HG02571 (cell line): Measurements from ENCODE around the gene OR2A1.
"Not testable (repeated sequence)": the region's sequence is repeated elsewhere in the genome, so short reads cannot be mapped to it uniquely, and the experiment has no call there.

Experiments
- ATAC-seq: cut with Tn5 transposase; IDR thresholded peaks from one replicate; pipeline ENCODE4 v1.9.1; 2021; ENCODE audit warnings: mild to moderate bottlenecking, moderate library complexity; ENCODE audit not compliant: unreplicated experiment

The OR2A1 gene, protein sequence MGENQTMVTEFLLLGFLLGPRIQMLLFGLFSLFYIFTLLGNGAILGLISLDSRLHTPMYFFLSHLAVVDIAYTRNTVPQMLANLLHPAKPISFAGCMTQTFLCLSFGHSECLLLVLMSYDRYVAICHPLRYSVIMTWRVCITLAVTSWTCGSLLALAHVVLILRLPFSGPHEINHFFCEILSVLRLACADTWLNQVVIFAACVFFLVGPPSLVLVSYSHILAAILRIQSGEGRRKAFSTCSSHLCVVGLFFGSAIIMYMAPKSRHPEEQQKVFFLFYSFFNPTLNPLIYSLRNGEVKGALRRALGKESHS

DNA sequence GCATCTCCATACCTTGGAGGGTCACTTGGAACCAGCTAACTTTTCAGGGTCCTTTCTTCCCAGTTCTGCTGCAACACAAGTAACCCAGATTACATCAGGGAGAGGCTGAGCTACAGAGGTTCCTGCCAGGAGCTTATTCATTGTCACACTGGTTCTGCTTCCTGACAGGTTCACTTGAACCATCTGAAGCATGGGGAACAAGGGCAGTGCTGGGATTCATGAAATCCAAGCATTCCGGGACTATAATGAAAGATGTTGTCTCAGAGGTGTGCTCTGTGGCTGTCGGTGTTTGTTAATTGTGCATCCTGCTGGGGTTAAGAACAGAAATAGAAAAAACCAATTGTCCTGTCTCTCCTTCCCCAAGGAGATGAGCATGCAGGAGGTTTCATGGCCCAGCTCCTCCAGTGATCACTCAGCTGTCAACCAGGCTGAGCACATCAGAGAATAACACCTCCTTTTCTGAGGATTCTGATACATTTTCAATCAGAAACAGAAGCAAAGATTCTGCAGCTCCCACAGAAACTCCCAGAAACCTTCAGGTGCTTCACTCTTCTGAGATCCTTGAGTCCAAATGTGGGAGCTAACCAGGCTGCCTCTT lies at the start of gene OR2A1:
OR2A1 (plus strand) TSS at position 548 of the 598 bp plus-strand sequence. CDS start 5,706 bp downstream, outside the sequence.
- not testable (repeated sequence) for ATAC-seq

DNA sequence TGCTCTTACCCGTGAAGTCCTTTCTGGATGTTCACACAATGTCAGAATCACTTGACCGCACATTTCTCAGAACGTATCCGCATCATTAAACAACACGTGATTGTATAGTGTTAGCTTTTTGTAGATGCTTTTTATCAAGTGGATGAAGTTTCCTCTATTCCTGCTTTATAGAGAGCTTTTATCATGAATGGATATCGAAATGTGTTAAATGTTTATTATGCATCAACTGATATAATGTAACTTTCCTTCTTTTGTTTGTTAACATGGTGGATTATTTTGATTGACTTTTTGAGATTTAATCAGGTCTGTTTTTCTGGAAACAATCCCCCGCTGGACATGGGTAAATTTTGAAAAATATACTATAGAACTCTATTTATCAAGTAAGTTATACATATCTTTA lies 47.5 kb upstream of the OR2A1 start, which contains the start of gene OR2A7:
OR2A7 (minus strand) TSS at position 101 of the 400 bp plus-strand sequence. CDS start 5,164 bp downstream, outside the sequence.
- ATAC-seq = not testable (repeated sequence)

DNA sequence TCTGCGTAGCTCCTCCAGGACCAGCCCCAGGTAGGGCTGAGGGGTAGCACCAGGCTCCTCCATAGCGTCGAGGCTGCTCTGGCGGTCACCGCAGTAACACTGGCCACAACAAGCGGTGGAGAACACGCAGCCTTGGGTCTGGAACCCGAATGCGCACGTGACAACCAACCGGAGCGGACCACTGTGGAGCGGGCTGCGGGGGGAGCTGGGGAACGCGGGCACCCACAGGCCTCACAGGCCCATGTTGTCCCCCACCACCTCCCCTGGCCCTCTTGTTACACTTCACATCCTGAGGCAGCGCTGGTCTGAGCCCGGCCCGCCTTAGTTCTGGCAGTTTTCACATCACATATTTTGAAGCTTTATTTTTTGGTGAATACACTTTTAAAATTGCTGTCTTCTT lies 43.0 kb upstream of the OR2A1 start, which contains the start of gene CTAGE8:
CTAGE8 (minus strand) TSS at position 101 of the 400 bp plus-strand sequence; CDS start at position 63, 38 bp downstream.
- not testable (repeated sequence) for ATAC-seq

DNA sequence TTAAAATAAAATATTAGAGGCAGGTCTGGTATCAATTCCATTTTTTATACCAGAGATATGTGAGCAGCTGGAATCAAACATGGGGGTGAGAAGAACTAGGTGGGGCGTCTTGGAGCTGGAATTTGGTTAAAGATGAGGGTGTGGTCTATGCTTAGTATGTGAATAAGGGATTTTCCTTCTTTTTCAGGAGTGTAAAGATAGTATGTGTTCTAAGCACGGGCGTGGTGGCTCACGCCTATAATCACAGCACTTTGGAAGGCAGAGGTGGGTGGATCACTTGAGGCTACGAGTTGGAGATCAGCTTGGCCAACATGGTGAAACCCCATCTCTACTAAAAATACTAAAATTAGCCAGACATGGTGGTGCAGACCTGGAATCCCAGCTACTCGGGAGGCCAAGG lies 36.9 kb upstream of the OR2A1 start:
- not testable (repeated sequence) for ATAC-seq

DNA sequence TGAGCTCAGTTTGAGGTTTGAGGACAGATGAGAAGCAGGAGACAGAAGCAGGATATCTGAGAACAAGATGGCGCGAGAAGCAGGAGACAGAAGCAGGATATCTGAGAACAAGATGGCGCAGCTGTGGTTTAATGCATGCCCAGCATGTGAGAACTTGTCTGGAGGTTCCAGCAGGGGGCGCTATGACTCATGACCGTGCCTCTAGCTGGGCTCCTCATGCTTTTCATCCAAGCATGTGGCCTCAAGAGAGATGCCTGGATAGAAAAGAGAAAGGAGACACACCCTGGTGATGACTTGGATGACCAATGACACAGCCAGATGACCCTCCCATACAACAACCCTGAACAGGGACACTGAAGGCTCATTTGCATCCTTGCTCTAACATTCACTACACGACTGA lies 32.2 kb upstream of the OR2A1 start:
- not testable (repeated sequence) for ATAC-seq

DNA sequence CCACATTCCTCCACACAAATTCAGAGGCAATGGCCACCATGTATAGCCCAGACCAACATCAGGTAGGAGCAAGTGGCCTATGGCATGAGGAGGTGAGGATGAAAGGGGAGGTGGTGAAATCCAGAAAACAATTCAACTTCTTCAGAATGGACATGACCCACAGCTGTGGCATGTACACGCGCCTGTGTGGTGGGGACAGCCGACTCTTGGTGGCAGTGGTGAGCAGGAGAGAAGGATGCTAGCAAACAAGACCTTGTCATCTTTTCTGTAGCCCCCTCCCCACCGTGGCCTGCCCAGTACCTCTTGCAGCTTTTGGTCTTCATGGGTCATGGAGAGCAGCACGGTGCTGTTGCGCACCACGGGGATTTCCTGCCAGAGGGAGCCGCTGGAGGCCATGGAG lies 30.2 kb upstream of the OR2A1 start:
- not testable (repeated sequence) for ATAC-seq

DNA sequence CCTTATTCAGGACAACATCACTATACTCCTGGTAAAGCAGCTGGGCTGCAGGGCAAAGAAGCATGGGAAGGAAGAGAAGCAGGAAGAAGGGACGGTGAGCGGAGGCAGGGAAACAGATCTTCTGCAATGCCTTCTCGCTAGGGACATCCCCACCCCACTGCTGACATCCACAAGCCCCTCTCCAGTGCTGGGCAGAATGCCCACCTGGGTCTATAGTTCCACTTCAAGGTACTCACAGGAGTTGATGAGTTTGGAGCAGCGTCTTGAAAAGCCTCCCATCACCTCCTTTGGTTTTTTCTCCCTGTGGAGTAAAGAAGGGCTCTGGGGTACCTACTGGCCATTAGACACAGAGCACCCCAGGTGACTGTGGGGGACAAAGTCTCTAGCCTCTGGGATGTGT lies 29.7 kb upstream of the OR2A1 start:
- ATAC-seq = not testable (repeated sequence)

DNA sequence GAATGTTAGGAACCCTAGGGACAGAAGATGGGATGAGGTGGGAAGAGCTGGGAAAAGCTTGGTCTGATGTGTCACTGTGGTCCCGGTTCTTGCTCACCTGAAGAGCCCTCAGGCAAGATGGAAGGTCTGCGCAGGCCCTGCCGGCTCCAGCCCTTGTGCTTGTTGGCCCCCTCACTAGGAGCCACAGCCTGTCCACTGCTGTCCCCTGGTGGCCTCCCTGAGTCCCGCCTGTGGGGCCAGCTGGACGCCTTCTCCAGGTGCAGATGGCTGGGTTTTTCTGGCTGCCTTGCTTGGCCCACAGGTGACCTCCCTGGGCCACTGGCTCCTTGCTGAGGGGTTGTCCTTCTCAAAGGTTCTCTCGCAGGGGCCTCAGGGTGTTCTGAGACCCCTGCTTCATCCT lies 28.5 kb upstream of the OR2A1 start:
- not testable (repeated sequence) for ATAC-seq

DNA sequence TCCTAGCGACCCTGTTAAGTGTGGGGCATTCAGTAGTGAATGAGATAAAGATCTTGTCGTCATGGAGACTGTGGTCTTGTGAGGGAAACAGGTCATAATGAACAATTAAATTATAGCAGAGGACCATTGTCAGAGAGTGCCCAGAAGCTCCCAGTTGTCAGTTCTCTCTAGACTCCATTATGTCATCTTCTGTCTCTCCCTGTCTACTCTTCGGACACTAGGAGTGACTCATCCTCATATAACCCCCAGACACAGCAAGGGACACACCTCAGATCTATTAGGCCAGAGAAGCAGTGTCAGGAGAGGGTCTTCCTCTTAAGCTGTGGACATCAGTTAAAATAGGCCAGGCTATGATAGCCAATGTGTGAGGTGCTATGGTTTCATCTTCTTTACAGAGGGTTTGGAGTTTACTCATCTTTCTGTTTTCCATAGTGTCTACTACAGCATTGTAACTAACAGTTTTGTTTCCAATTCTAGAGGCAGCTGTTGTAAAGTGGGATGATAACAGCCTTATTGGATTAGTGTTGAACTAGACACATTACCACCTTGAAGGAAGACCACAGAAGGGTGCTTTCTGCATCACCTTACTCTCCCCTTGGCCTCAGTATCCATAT lies 24.9 kb upstream of the OR2A1 start:
- not testable (repeated sequence) for ATAC-seq

DNA sequence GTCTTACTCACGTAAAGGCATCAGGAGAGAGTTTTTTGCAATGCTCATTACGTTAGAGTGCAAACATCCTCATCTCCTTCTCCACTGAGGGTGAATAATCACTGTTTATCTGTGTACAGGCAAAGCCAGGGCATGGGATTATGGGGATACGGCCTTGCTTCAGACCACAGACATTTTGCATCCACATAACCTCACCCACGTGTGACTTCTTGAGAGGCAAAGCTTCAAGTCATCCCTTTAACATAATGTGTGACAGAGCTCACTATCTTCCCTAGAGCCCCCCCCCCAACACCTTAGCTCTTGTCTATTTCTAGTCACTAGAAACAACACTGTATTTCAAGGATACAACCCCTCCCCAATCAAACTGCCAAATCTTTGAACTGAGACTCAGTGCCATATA lies 20.6 kb upstream of the OR2A1 start:
- ATAC-seq = not testable (repeated sequence)

DNA sequence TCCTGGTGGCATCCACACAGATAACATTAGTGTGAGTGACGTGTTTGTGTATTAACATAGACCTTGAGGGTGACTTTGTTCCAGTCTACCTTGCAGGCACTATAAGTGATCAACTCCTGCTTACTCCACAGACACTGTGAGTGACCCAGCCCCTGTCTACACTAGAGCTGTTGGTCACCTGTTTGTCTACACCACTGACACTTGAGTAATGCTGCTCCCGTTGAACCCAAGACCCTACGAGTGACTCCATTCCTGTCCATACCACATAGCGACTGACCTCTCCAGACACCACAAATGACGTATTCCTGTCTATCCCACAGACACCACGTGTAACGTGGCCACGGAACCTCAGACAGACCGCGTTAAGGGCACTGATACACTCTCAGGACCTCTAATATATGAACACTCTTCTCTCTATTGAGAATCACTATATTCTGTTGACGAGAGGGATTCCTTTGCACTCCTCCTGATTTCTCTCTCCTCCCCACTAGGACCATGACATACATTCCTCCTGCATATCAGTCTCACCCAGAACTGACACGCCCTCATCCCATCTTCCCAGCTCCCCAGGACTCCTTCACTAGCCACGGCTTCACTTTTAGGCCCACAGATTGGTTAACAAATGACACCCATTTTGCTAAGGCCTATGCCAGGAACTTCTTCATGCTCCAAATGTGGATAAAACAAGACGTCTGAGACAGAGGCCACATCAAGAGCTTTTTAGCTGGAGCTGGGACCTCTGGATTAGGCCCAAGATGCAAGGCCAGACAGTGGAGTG lies 19.6 kb upstream of the OR2A1 start:
- ATAC-seq = not testable (repeated sequence)

DNA sequence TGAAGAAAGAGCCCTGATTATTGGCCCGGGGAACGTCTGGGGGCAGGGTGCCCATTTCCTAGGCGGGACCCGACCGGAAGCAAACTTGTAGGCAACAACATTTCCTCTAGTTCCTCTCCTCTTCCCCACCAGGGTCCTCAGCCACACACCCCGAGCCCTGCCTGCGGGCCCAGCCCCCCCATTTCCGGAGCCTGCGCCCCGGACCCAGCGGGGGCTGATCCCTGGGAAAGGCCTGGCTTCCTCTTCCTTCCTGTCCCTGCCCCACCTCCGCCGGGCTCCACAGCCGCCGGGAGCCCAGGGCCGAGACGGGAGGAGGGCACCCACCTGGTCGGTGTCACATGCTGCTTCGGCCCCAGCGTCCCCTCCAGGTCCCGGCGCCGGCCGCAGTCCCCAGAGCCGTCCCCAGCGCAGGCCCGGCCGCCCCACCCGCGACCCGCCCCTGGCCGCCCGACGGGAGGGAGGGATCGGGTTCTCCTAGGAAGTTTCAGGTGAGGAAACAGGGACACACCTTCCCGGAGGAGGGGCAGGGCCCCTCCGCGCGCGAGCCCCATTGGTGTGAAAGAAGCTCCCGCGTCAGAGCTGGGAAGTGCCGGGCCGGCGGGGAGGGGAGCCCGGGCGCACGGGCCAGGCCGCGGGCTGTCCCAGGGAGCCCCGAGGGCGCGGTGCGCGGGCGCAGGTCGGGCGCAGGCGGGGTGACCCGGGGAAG lies 18.3 kb upstream of the OR2A1 start:
- ATAC-seq = peak; percentile 73

DNA sequence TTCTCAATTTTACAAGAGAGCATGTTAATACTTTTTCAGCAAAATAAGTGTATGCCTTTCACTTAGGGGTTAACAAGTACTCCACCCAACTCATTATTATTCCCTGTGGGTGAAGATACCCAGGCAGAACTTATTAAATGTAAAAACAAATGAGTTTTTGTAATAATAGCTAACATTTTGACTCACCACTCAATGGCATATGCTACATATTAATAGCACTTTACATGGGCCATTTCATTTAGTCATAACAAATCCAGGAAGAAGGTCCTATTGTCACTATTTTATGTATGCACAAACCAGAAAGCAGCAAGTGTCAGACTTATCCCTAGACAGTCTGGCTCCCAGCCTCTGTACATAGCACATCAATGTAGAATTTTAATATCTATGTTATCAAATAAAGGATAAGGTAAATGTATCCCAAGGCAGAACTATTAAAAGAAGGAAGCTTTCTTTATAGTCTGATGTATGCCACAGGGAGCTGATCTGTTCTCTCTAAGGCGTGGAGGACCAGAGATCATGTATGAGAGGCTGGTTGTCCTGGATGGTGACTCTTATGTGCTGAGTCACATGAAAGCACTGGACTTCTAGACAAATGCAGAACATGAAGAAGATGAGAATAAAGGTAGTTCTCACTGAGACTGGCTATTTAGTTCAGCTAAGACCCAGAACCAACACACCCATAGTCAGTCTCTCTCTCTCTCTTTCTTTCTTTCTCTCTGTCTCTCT lies 9.5 kb upstream of the OR2A1 start:
- ATAC-seq = not testable (repeated sequence)

DNA sequence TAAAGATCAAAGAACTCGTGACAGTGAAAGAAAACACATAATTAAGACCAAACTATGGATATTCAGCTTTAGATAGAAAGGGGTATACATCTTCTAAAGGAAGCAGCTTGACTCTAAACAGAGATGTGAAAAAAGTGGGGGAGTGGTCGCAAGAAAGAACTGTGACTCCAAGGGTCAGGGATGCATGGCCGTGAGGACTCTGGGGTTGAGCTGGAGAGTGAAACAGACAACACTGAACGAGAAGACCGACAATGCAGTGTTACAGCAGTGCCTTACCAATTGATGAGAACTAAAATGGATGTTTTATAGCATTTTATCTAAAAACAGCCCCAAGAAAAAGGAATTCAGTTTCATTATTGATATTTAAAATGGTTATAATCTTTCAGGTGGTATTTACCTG lies 8.6 kb upstream of the OR2A1 start:
- not testable (repeated sequence) for ATAC-seq

DNA sequence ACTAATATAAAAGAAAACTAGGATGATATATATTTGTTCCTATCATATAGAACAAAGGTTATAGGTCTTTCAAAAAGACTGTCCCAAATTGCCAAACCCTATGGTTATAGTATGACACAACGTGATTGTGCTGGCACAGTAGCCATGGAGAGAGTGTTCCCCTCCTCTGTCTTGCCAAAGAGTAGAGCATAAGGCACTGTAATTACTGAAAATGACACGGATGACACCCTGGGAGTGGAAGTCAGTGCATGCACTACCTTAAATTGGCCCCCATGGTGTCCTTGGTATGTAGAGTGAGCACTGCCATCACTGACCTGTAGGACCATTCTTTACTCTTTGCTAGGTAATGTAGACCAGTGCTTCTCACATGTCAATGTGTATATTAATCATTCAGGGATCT lies 7.1 kb upstream of the OR2A1 start:
- not testable (repeated sequence) for ATAC-seq

DNA sequence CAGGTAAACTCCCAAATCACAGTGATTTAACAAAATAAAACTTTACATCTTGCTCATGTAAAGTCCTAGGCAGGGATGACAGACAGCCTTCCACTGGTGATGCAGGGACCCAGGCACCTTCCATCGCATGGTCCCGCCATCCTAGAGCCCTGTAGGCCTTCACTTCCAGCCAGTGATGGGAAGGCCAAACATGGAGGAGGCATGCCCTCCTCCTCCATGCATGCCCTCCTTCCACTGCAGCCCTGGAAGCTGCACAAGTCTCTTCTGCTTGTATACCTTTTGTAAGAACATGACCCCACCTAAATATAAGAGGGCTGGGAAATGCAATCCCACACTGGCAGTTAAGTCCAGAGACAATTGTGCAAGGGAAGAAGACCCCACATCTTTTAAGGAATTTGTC lies 2.5 kb upstream of the OR2A1 start:
- ATAC-seq = not testable (repeated sequence)

DNA sequence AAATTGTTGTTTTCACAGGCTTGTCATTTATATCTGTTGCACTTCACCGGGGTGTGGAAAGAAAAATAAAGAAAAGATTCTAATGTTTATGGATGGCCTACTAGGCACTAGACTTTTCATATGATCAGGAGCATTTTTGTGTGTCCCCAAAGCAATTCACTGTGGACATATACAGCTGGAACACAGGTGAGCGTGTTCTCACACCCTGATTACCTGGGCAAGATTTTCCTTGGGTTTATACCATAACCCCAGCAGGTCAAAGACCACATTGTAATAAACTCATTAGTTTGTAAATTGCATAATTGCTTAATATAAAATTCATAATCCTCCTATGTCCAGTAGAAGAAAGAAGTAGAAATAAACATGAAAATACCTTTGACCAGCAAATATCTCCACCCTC lies 1.0 kb upstream of the OR2A1 start:
- not testable (repeated sequence) for ATAC-seq

DNA sequence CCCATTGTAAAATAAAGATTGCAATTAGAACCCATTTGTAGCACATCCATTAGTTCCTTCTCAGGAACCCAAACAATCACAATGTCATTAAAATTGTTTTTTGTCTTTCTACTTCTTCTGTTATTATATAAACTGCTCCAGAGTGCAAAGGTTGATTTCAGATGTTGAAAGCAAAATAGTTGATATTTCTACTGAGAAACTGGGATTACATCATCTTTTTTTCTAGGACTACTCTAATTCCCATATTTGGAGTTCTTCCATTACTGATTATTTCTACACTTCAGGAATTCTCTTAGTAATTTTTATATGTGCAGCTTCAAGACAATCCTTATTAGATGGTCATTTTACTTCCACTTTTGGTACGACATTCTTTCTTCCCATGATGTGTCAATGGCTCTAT lies 5.3 kb downstream of the OR2A1 start:
- ATAC-seq = not testable (repeated sequence)

DNA sequence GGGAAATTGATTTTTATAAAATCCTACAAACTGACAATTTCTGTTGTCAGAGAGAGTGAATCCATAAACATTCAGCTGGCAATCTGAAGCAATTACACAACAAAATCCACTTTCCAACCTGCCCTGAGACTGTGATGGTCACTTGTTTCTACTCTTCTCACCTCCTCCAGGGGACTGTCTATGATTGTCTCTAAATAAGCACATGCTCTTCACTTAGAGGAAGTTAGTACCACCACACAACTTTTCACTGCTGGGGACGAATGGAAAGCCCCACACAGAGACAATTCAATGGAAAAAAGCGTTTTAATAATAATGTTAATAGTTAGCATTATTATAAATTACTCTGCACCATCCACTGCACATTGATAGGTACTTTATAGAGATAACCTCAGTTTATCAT lies 7.3 kb downstream of the OR2A1 start:
- ATAC-seq = not testable (repeated sequence)
